Thyroid gland (tissue), 4 donors: ENCODE data around the gene SPATA17.

Experiments
- CTCF ChIP-seq, 6 experiments: fragments of 200-600 bp in 3 of 6; fragments of 450-650 bp in 3 of 6; sonication (generic) in 3 of 6; IDR thresholded peaks; one replicate each; pipeline ENCODE4 v1.5.1; 2016 to 2019; ENCODE audit warnings: antibody characterized with exemption in 6 of 6, mild to moderate bottlenecking in 2 of 6, inconsistent platforms in 1 of 6, moderate library complexity in 1 of 6
- POLR2A ChIP-seq, 2 donors: fragments of 450-650 bp; IDR thresholded peaks; one replicate each; pipeline ENCODE4 v1.6.1; 2017; ENCODE audit warnings: antibody characterized with exemption in 2 of 2, mild to moderate bottlenecking in 2 of 2, moderate library complexity in 1 of 2

DNA sequence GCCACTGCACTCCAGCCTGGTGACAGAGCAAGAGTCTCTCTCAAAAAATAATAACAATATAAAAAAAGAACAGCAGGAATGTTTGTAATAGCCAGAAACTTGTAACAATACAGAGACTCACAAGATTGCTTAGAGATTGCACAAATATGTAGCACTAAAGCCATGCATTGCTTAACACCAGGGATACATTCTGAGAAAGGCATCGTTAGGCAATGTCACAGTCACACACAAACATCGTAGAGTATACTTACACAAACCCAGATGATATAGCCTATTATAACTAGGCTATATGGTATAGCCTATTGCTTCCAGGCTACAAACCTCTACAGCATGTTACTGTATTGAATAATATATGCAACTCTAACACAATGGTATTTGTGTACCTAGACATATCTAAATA lies 45.6 kb upstream of the SPATA17 start:
- TF ChIP-seq CTCF (IDR thresholded peaks at IDR 0.05): no peak
- no peak for TF ChIP-seq POLR2A (IDR thresholded peaks at IDR 0.05)
